ENCODE results near the gene CKB. TPM values are rescaled to one million over a fixed set of nuclear protein-coding genes. Genes with fewer than 3 reads are reported as not detected.

Gene CKB
- total RNA-seq, 6 experiments from 2014 or later: 3.6 to 57.1 (median 6.7) TPM

- Histone ChIP-seq H3K4me1 (peaks cover 0 to 32% (median 13%) of the 10 kb centered on the region in 4 donors), H3K9me3 (no peaks in the 10 kb centered on the region)
- 16% methylated on average over 12 of the region's 42 CpGs for WGBS (ENCODE audit: insufficient coverage, low coverage, low lambda C conversion rate, missing lambda C conversion rate)
Measured at GRCh38 chr14:103529383-103530365, 7.0 kb upstream of the CKB start.

GRCh38 chr14:103528587-103529382 lies 6.2 kb upstream of the CKB start, which contains the start of gene TRMT61A:
Gene TRMT61A (plus strand): TSS chr14:103529196. CDS start chr14:103529979, 783 bp downstream.
- Histone ChIP-seq H3K9me3 (no peaks in the 10 kb centered on the region), H3K27me3 (no peaks in the 10 kb centered on the region), H3K4me1 (peaks cover 0 to 32% (median 13%) of the 10 kb centered on the region in 4 donors), H3K27ac (peak within 1 kb of the TSS; percentile 62 to 91 (median 90)), H3K36me3 (no peaks in the 10 kb centered on the region), H3K4me3 (peak within 1 kb of the TSS; percentile 87 to 99 (median 98))
- ATAC-seq: peak; percentile 89 to 95 (median 94)
- 3% methylated on average over 16 of the region's 70 CpGs for WGBS (ENCODE audit: insufficient coverage, low coverage, low lambda C conversion rate, missing lambda C conversion rate)
- TF ChIP-seq POLR2A (IDR thresholded peaks at IDR 0.05) (peak; percentile 53), CTCF (IDR thresholded peaks at IDR 0.05) (no peak)
- intact Hi-C loops (cut with DNase I): no loop called here
- DNase-seq: peak; percentile 88 to 94 (median 93)

More at GRCh38 chr14:103529383-103530365, 7.0 kb upstream of the CKB start:
- no peak for ATAC-seq
- Histone ChIP-seq H3K36me3 (no peaks in the 10 kb centered on the region), H3K27ac (peak overlapping the region; percentile 19 to 62 (median 26)), H3K27me3 (no peaks in the 10 kb centered on the region), H3K4me3 (peak overlapping the region; percentile 87 to 99 (median 98))
- intact Hi-C loops (cut with DNase I): no loop called here
- DNase-seq: no peak
- TF ChIP-seq CTCF (IDR thresholded peaks at IDR 0.05): no peak
- no peak for TF ChIP-seq POLR2A (IDR thresholded peaks at IDR 0.05)

GRCh38 chr14:103528146-103528586 lies 5.5 kb upstream of the CKB start:
- Histone ChIP-seq H3K27me3 (no peaks in the 10 kb centered on the region), H3K4me3 (peak overlapping the region; percentile 87 to 99 (median 98)), H3K4me1 (peaks cover 0 to 32% (median 13%) of the 10 kb centered on the region in 4 donors), H3K27ac (peak overlapping the region; percentile 62 to 91 (median 90)), H3K36me3 (no peaks in the 10 kb centered on the region), H3K9me3 (no peaks in the 10 kb centered on the region)
- intact Hi-C loops (cut with DNase I): no loop called here
- TF ChIP-seq CTCF (IDR thresholded peaks at IDR 0.05) (no peak), POLR2A (IDR thresholded peaks at IDR 0.05) (no peak)
- DNase-seq (no peak), ATAC-seq (peak; percentile 7 to 26 (median 16))
- 15% methylated on average over 4 of the region's 10 CpGs for WGBS (ENCODE audit: insufficient coverage, low coverage, low lambda C conversion rate, missing lambda C conversion rate)

GRCh38 chr14:103527408-103528145 lies 4.9 kb upstream of the CKB start:
- intact Hi-C loops (cut with DNase I): no loop called here
- no peak overlapping the region for H3K4me3 ChIP-seq
- TF ChIP-seq POLR2A (IDR thresholded peaks at IDR 0.05) (no peak), CTCF (IDR thresholded peaks at IDR 0.05) (no peak)
- H3K4me1 ChIP-seq: peaks cover 0 to 38% (median 13%) of the 10 kb centered on the region in 4 donors
- ATAC-seq (no peak), DNase-seq (no peak)
- no peaks in the 10 kb centered on the region for H3K27me3 ChIP-seq
- WGBS (ENCODE audit: insufficient coverage, low coverage, low lambda C conversion rate, missing lambda C conversion rate): 72% methylated on average over 9 of the region's 14 CpGs
- H3K27ac ChIP-seq: peak overlapping the region in 1 of 3 donors; percentile 62
- H3K36me3 ChIP-seq: no peaks in the 10 kb centered on the region
- H3K9me3 ChIP-seq: no peaks in the 10 kb centered on the region
